NCI-H524 treated with DMSO at 0.1 percent for 48 hours (cell line): Measurements from ENCODE around the gene AP3B1.
"Not testable (repeated sequence)": the region's sequence is repeated elsewhere in the genome, so short reads cannot be mapped to it uniquely, and the experiment has no call there.

Experiments used
- DNase-seq: peaks from one replicate; lab custom pipeline; 2025; lab: John Stamatoyannopoulos, UW

The AP3B1 gene

GRCh38 chr5:78137290-78137689 is 157.2 kb downstream of the AP3B1 start:
- no peak for DNase-seq

- DNase-seq = no peak
Measured at GRCh38 chr5:78133423-78133822, 161.1 kb downstream of the AP3B1 start.

GRCh38 chr5:78132507-78132906 is 162.0 kb downstream of the AP3B1 start:
- no peak for DNase-seq

GRCh38 chr5:78129597-78129996 is 164.9 kb downstream of the AP3B1 start:
- no peak for DNase-seq

GRCh38 chr5:78127875-78128274 is 166.6 kb downstream of the AP3B1 start:
- DNase-seq = no peak

- peak; percentile 17 for DNase-seq
Measured at GRCh38 chr5:78126536-78126935, 168.0 kb downstream of the AP3B1 start.

GRCh38 chr5:78116167-78116566 is 178.3 kb downstream of the AP3B1 start:
- DNase-seq = no peak

- peak; percentile 17 for DNase-seq
Measured at GRCh38 chr5:78113689-78114264, 180.7 kb downstream of the AP3B1 start.

- DNase-seq = no peak
Measured at GRCh38 chr5:78112931-78113330, 181.6 kb downstream of the AP3B1 start.

GRCh38 chr5:78109891-78110324 is 184.6 kb downstream of the AP3B1 start:
- DNase-seq = no peak

- DNase-seq = no peak
Measured at GRCh38 chr5:78108564-78108963, 185.9 kb downstream of the AP3B1 start.

GRCh38 chr5:78103232-78103918 is 191.1 kb downstream of the AP3B1 start:
- no peak for DNase-seq

GRCh38 chr5:78102500-78102899 is 192.0 kb downstream of the AP3B1 start:
- DNase-seq = no peak

- DNase-seq = no peak
Measured at GRCh38 chr5:78095125-78095524, 199.4 kb downstream of the AP3B1 start.

GRCh38 chr5:78090002-78090401 is 204.5 kb downstream of the AP3B1 start:
- DNase-seq = no peak

GRCh38 chr5:78078858-78079257 is 215.6 kb downstream of the AP3B1 start:
- no peak for DNase-seq

GRCh38 chr5:78077369-78078068 is 217.0 kb downstream of the AP3B1 start:
- DNase-seq = no peak

GRCh38 chr5:78076351-78076750 is 218.1 kb downstream of the AP3B1 start:
- no peak for DNase-seq

- no peak for DNase-seq
Measured at GRCh38 chr5:78075301-78075700, 219.2 kb downstream of the AP3B1 start.

GRCh38 chr5:78070691-78071090 is 223.8 kb downstream of the AP3B1 start:
- not testable (repeated sequence) for DNase-seq

GRCh38 chr5:78067581-78067980 is 226.9 kb downstream of the AP3B1 start:
- DNase-seq = not testable (repeated sequence)

GRCh38 chr5:78066722-78067121 is 227.8 kb downstream of the AP3B1 start:
- not testable (repeated sequence) for DNase-seq

- no peak for DNase-seq
Measured at GRCh38 chr5:78065663-78066062, 228.8 kb downstream of the AP3B1 start.
